Hepatocyte (in vitro differentiated cells): ENCODE results near the gene SHOC2. TPM values are rescaled to one million over a fixed set of nuclear protein-coding genes. Genes with fewer than 3 reads are reported as not detected.

Experiments
- DNase-seq: peaks from one replicate; pipeline ENCODE4 v3.0.0-alpha.2; 2016; ENCODE audit warnings: low spot score
- H2AFZ ChIP-seq: fragments of 200-600 bp; sonication (generic); 2 replicates; pipeline ENCODE4 v1.6.0; 2016; ENCODE audit warnings: antibody characterized with exemption, mild to moderate bottlenecking
- H3K27ac ChIP-seq: fragments of 200-600 bp; sonication (generic); 2 replicates; pipeline ENCODE4 v1.5.1; 2016; ENCODE audit warnings: mild to moderate bottlenecking
- H3K27me3 ChIP-seq: fragments of 200-600 bp; sonication (generic); 2 replicates; pipeline ENCODE4 v1.6.1; 2016
- H3K36me3 ChIP-seq: fragments of 200-600 bp; sonication (generic); replicated peaks from 2 replicates; pipeline ENCODE4 v1.5.1; 2016; ENCODE audit warnings: low read depth; ENCODE audit not compliant: insufficient read depth
- H3K4me1 ChIP-seq: fragments of 200-600 bp; sonication (generic); 2 replicates; pipeline ENCODE4 v1.5.1; 2016; ENCODE audit warnings: mild to moderate bottlenecking, moderate library complexity; ENCODE audit not compliant: insufficient read depth
- H3K4me2 ChIP-seq: fragments of 200-600 bp; sonication (generic); 2 replicates; pipeline ENCODE4 v1.6.0; 2016
- H3K4me3 ChIP-seq: fragments of 200-600 bp; sonication (generic); 2 replicates; pipeline ENCODE4 v1.5.1; 2016; ENCODE audit warnings: mild to moderate bottlenecking
- H3K79me2 ChIP-seq: fragments of 200-600 bp; sonication (generic); 2 replicates; pipeline ENCODE4 v1.6.0; 2017; ENCODE audit warnings: mild to moderate bottlenecking
- H3K9me2 ChIP-seq: fragments of 200-600 bp; sonication (generic); replicated peaks from 2 replicates; pipeline ENCODE4 v1.6.0; 2017; ENCODE audit warnings: mild to moderate bottlenecking; ENCODE audit not compliant: insufficient read depth
- H3K9me3 ChIP-seq: fragments of 200-600 bp; sonication (generic); 2 replicates; pipeline ENCODE4 v1.5.1; 2016; ENCODE audit warnings: low read depth, mild to moderate bottlenecking
- H4K20me1 ChIP-seq: fragments of 200-600 bp; sonication (generic); 2 replicates; pipeline ENCODE4 v1.6.0; 2016; ENCODE audit warnings: mild to moderate bottlenecking; ENCODE audit not compliant: insufficient read depth, poor library complexity, severe bottlenecking
- EZH2 ChIP-seq: fragments of 200-600 bp; sonication (generic); IDR thresholded peaks from 2 replicates; pipeline ENCODE4 v1.6.1; 2016; ENCODE audit warnings: antibody characterized with exemption, mild to moderate bottlenecking, borderline replicate concordance
- EZH2phosphoT487 ChIP-seq: fragments of 200-600 bp; sonication (generic); IDR thresholded peaks from one replicate; pipeline ENCODE4 v1.6.1; 2018; ENCODE audit warnings: antibody characterized with exemption, mild to moderate bottlenecking, low read depth, moderate library complexity; ENCODE audit not compliant: unreplicated experiment, severe bottlenecking
- WGBS: methylation state at CpG from one replicate; pipeline ENCODE4 v1.1.6; 2016; ENCODE audit warnings: low lambda C conversion rate; ENCODE audit errors: missing lambda C conversion rate; 5-methylcytosine and 5-hydroxymethylcytosine counted together
- polyA plus RNA-seq: library from polyadenylated mRNA; unstranded; fragments of >200 nt; fragmentation: Nextera tagmentation; extraction: Ambion mirVana; gene quantifications from 2 replicates; pipeline ENCODE4 v1.2.1, GENCODE V29; 2016
- total RNA-seq: library from RNA; depleted of rRNA; stranded (reverse); fragments of >200 nt; gene quantifications from 2 replicates; pipeline ENCODE4 v1.2.3, GENCODE V29; 2014
- TF ChIP-seq, protein P1 (sequence below): fragments of 200-600 bp; sonication (generic); IDR thresholded peaks from 2 replicates; pipeline ENCODE4 v1.5.1; 2016; ENCODE audit warnings: antibody characterized with exemption, mild to moderate bottlenecking; ENCODE audit not compliant: poor library complexity

SHOC2 gene
- total and polyA plus RNA-seq, 2 experiments from 2014 or later, result 27.5 to 58.9 TPM

GRCh38 chr10:110959379-110960332 is 40.3 kb downstream of the SHOC2 start:
- no peak overlapping the region for H3K4me2 ChIP-seq
- H3K36me3 ChIP-seq, result no peaks in the 10 kb centered on the region
- no peak for TF ChIP-seq EZH2phosphoT487
- TF ChIP-seq, protein P1, sequence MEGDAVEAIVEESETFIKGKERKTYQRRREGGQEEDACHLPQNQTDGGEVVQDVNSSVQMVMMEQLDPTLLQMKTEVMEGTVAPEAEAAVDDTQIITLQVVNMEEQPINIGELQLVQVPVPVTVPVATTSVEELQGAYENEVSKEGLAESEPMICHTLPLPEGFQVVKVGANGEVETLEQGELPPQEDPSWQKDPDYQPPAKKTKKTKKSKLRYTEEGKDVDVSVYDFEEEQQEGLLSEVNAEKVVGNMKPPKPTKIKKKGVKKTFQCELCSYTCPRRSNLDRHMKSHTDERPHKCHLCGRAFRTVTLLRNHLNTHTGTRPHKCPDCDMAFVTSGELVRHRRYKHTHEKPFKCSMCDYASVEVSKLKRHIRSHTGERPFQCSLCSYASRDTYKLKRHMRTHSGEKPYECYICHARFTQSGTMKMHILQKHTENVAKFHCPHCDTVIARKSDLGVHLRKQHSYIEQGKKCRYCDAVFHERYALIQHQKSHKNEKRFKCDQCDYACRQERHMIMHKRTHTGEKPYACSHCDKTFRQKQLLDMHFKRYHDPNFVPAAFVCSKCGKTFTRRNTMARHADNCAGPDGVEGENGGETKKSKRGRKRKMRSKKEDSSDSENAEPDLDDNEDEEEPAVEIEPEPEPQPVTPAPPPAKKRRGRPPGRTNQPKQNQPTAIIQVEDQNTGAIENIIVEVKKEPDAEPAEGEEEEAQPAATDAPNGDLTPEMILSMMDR, result no peak
- TF ChIP-seq EZH2, result no peak
- H4K20me1 ChIP-seq, result peaks cover 53% of the 10 kb centered on the region
- H3K4me1 ChIP-seq, result peaks cover 6% of the 10 kb centered on the region
- no peaks in the 10 kb centered on the region for H3K27me3 ChIP-seq
- H3K79me2 ChIP-seq, result peaks cover 99% of the 10 kb centered on the region
- 48% methylated on average over 4 of the region's 4 CpGs for WGBS
- H3K27ac ChIP-seq, result peak overlapping the region; percentile 3
- no peak overlapping the region for H2AFZ ChIP-seq
- no peaks in the 10 kb centered on the region for H3K9me2 ChIP-seq
- no peak for DNase-seq
- H3K9me3 ChIP-seq, result no peaks in the 10 kb centered on the region
- no peak overlapping the region for H3K4me3 ChIP-seq

- 97% methylated on average over 1 of the region's 1 CpG for WGBS
- Histone ChIP-seq H3K4me2 (no peak overlapping the region), H3K27me3 (no peaks in the 10 kb centered on the region), H3K9me2 (no peaks in the 10 kb centered on the region), H3K36me3 (no peaks in the 10 kb centered on the region), H3K4me1 (peaks cover 6% of the 10 kb centered on the region), H3K9me3 (no peaks in the 10 kb centered on the region), H2AFZ (no peak overlapping the region), H3K4me3 (no peak overlapping the region), H4K20me1 (peaks cover 56% of the 10 kb centered on the region), H3K27ac (no peak overlapping the region), H3K79me2 (peaks cover 99% of the 10 kb centered on the region)
- no peak for DNase-seq
- TF ChIP-seq, protein P1, result no peak
- TF ChIP-seq EZH2 (no peak), EZH2phosphoT487 (no peak)
Observed at GRCh38 chr10:110960333-110960712, 40.9 kb downstream of the SHOC2 start.

DNA sequence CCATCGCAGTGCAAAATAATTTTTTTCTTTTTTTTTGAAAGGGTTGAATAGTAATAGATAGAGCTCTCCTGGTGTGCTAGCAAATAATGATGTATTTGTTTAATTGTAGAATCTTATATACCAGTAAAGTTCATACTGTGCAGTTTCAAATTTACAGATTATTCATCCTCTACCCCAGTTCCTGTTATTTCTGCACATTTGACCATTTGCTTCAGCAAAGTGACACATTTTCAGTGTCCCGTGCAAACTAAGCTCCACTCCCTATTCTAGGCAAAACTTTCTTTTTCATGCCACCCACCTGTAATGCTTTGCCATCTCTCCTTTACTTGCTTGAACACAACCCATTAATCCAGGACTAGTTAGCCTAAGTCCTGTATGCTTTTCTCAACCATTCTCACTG is 43.0 kb downstream of the SHOC2 start:
- Histone ChIP-seq H3K79me2 (peaks cover 99% of the 10 kb centered on the region), H3K27ac (no peak overlapping the region), H4K20me1 (peaks cover 50% of the 10 kb centered on the region), H3K4me1 (peaks cover 6% of the 10 kb centered on the region), H3K27me3 (no peaks in the 10 kb centered on the region), H3K9me2 (no peaks in the 10 kb centered on the region), H3K4me2 (no peak overlapping the region), H3K36me3 (no peaks in the 10 kb centered on the region), H2AFZ (no peak overlapping the region), H3K9me3 (no peaks in the 10 kb centered on the region), H3K4me3 (no peak overlapping the region)
- DNase-seq, result no peak
- WGBS, result 95% methylated on average over 2 of the region's 2 CpGs
- TF ChIP-seq, protein P1, result no peak
- TF ChIP-seq EZH2phosphoT487 (no peak), EZH2 (no peak)
